GM12878 (cell line): ENCODE results near the gene SHFL. TPM values are rescaled to one million over a fixed set of nuclear protein-coding genes. Genes with fewer than 3 reads are reported as not detected.
A peak's percentile ranks its signal among the peaks of the same experiment; 100 is the strongest.

Source experiments
- ASH2L ChIP-seq: fragments of 300-600, 200-600 bp; sonication (generic); IDR thresholded peaks from 2 replicates; pipeline ENCODE4 v1.6.1; 2017; ENCODE audit warnings: low read depth, mild to moderate bottlenecking, borderline replicate concordance
- CHD1 ChIP-seq: IDR thresholded peaks from 2 replicates; pipeline ENCODE4 v1.6.1; 2012; ENCODE audit warnings: low read depth, low read length, improper control_type of control experiment
- CREM ChIP-seq: IDR thresholded peaks from 2 replicates; pipeline ENCODE4 v1.6.1; 2014; ENCODE audit warnings: antibody characterized with exemption, low read depth
- CUX1 ChIP-seq: IDR thresholded peaks from 2 replicates; pipeline ENCODE4 v1.6.1; 2012; ENCODE audit warnings: improper control_type of control experiment, low read depth, low read length; ENCODE audit not compliant: insufficient replicate concordance
- E4F1 ChIP-seq: fragments of 450-650 bp; IDR thresholded peaks from 2 replicates; pipeline ENCODE4 v1.6.1; 2018; ENCODE audit warnings: borderline replicate concordance, mild to moderate bottlenecking; ENCODE audit not compliant: partially characterized antibody
- HSF1 ChIP-seq: fragments of 150-350 bp; IDR thresholded peaks from 2 replicates; pipeline ENCODE4 v1.6.1; 2014; ENCODE audit warnings: mild to moderate bottlenecking, low read depth, low read length
- IKZF1 ChIP-seq: fragments of 450-650 bp; conservative IDR thresholded peaks from 2 replicates; pipeline ENCODE4 v1.6.1; 2017; ENCODE audit warnings: antibody characterized with exemption, mild to moderate bottlenecking
- KDM1A ChIP-seq: fragments of 200-600 bp; sonication (generic); IDR thresholded peaks from 2 replicates; pipeline ENCODE4 v1.6.1; 2016; ENCODE audit warnings: borderline replicate concordance
- PAX8 ChIP-seq: fragments of 450-650 bp; IDR thresholded peaks from 2 replicates; pipeline ENCODE4 v1.6.1; 2017; ENCODE audit warnings: mild to moderate bottlenecking, moderate library complexity
- POLR2A ChIP-seq: IDR thresholded peaks from 2 replicates; pipeline ENCODE4 v1.6.1; 2011; ENCODE audit warnings: low read depth, mild to moderate bottlenecking, low read length
- RAD21 ChIP-seq: IDR thresholded peaks from 2 replicates; pipeline ENCODE4 v1.6.1; 2011; ENCODE audit warnings: mild to moderate bottlenecking, low read depth, low read length, moderate library complexity; ENCODE audit not compliant: insufficient read depth
- RUNX3 ChIP-seq: IDR thresholded peaks from 2 replicates; pipeline ENCODE4 v1.6.1; 2012; ENCODE audit warnings: low read length, inconsistent platforms
- SIN3A ChIP-seq: IDR thresholded peaks from 2 replicates; pipeline ENCODE4 v1.6.1; 2012; ENCODE audit warnings: low read depth, low read length, improper control_type of control experiment
- SKIL ChIP-seq: fragments of 450-650 bp; IDR thresholded peaks from 2 replicates; pipeline ENCODE4 v1.6.1; 2017; ENCODE audit warnings: mild to moderate bottlenecking, low read depth, inconsistent platforms; ENCODE audit not compliant: poor library complexity, severe bottlenecking
- TCF12 ChIP-seq: IDR thresholded peaks from 2 replicates; pipeline ENCODE4 v1.6.1; 2011; ENCODE audit warnings: low read depth, mild to moderate bottlenecking, low read length
- ZNF622 ChIP-seq: fragments of 450-650 bp; IDR thresholded peaks from 2 replicates; pipeline ENCODE4 v1.6.1; 2017; ENCODE audit warnings: mild to moderate bottlenecking, inconsistent platforms
- ZSCAN29 ChIP-seq: fragments of 450-650 bp; IDR thresholded peaks from 2 replicates; pipeline ENCODE4 v1.6.1; 2017; ENCODE audit warnings: mild to moderate bottlenecking, moderate library complexity
- polyA plus RNA-seq, 11 experiments: library from polyadenylated mRNA; depleted of rRNA in 4 of 11; unstranded in 6 of 11; stranded (reverse) in 5 of 11; fragments of >200 nt; fragmentation: Nextera tagmentation in 4 of 11; fragmentation: Illumina TruSeq in 1 of 11; extraction: Ambion mirVana in 4 of 11; extraction: Trizol in 1 of 11; gene quantifications; 1 replicate in 1 of 11; 2 replicates in 10 of 11; pipeline versions ENCODE4 v1.2.1 to v1.2.3, GENCODE V29; 2011 to 2016; ENCODE audit warnings: inconsistent platforms in 2 of 11, missing spikeins in 2 of 11, low read depth in 1 of 11
- total RNA-seq, 4 experiments: library from RNA; depleted of rRNA in 3 of 4; stranded (reverse); fragments of >200 nt in 3 of 4; fragmentation: Illumina TruSeq in 1 of 4; extraction: Trizol in 1 of 4; gene quantifications; 2 replicates each; pipeline versions ENCODE4 v1.2.1 to v1.2.3, GENCODE V29; 2013 to 2021

The SHFL gene
- total and polyA plus RNA-seq, 10 of the 15 experiments (the other 5 are each of a cell fraction or from before 2014, with no cell fraction given): 8.0 to 83.8 (median 40.7) TPM

GRCh38 chr19:10085641-10086590 is at the start of gene SHFL (continued):
- TF ChIP-seq SKIL (no peak), ASH2L (no peak), E4F1 (no peak), POLR2A (peak; percentile 83), HSF1 (no peak), ZNF622 (no peak), PAX8 (no peak), CREM (no peak), CUX1 (no peak), CHD1 (0 out of 2 replicates have a peak, but pooled peaks have one; percentile 55), RAD21 (no peak), RUNX3 (no peak), ZSCAN29 (no peak; the same call in 1 of the 2 replicates), SIN3A (no peak), IKZF1 (no peak; the same call in 1 of the 2 replicates), KDM1A (no peak), TCF12 (0 out of 2 replicates have a peak, but pooled peaks have one; percentile 24)
